ENCODE data around the gene PUSL1.
"Not testable (repeated sequence)": the region's sequence is repeated elsewhere in the genome, so short reads cannot be mapped to it uniquely, and the experiment has no call there.

PUSL1 gene

DNA sequence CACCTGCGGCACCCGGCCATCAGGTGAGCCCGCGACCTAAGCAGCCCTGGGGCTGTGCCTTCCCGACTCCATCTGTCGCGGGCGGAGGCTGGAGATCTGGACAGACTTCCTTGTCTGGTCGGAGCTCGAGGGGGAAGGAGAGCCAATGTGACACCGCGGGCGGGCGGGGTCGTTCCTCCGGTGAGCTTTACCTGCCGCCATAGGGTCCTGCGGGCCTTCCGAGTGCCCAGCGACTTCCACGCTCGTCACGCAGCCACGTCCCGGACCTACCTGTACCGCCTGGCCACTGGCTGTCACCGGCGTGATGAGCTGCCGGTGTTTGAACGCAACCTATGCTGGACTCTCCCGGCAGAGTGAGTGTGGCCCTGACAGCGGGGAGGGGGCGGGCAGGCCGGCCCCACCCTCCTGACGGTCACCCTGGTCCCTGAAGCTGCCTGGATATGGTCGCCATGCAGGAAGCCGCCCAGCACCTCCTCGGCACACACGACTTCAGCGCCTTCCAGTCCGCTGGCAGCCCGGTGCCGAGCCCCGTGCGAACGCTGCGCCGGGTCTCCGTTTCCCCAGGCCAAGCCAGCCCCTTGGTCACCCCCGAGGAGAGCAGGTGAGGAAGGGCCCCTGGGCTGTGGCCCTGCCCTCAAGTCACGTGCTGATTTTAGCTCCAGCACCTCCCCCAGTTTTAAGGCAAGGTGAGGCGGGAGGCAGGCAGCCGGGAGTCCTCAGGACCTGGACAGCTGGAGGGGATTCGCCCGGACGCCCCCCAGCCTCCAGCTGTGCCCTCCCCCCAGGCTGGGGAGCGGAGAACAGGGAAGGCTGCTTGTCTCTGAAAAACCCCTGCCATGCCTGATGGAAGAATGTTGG, 1.1 kb downstream of the PUSL1 start:
- DNase-seq (ENCODE audit: low read depth, low spot score) = peak; percentile 46

DNA sequence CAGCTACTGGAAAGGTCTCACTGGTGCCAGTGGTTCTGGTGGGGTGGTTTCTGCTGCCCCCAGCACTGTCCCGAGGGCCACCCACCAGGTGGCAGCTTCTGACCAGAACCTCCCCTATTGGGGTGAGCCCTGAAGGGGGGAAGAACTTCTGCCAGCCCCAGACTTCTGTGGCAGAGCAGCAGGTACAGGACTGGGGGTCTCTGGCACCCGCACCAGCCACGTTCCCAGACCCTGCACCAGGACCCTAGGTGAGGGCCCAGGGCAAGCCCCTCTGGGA, 1.6 kb downstream of the PUSL1 start:
- no peak for DNase-seq (ENCODE audit: low read depth, low spot score)

DNA sequence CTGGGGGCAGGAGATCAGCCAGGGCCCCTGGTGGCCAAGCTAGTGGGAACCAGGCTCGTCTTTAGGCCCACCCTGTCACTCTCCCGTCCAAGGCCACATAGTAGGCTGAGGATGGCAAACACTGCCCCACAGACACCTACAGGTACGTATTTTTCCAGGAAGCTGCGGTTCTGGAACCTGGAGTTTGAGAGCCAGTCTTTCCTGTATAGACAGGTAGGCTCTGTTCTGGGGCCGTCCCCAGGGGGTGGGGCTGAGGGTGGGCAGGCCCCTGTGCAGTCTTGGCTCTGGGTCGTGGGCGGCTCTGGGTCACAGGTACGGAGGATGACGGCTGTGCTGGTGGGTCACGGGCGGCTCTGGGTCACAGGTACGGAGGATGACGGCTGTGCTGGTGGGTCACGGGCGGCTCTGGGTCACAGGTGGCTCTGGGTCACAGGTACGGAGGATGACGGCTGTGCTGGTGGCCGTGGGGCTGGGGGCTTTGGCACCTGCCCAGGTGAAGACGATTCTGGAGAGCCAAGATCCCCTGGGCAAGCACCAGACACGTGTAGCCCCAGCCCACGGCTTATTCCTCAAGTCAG, 2.2 kb downstream of the PUSL1 start:
- DNase-seq (ENCODE audit: low read depth, low spot score) = no peak

DNA sequence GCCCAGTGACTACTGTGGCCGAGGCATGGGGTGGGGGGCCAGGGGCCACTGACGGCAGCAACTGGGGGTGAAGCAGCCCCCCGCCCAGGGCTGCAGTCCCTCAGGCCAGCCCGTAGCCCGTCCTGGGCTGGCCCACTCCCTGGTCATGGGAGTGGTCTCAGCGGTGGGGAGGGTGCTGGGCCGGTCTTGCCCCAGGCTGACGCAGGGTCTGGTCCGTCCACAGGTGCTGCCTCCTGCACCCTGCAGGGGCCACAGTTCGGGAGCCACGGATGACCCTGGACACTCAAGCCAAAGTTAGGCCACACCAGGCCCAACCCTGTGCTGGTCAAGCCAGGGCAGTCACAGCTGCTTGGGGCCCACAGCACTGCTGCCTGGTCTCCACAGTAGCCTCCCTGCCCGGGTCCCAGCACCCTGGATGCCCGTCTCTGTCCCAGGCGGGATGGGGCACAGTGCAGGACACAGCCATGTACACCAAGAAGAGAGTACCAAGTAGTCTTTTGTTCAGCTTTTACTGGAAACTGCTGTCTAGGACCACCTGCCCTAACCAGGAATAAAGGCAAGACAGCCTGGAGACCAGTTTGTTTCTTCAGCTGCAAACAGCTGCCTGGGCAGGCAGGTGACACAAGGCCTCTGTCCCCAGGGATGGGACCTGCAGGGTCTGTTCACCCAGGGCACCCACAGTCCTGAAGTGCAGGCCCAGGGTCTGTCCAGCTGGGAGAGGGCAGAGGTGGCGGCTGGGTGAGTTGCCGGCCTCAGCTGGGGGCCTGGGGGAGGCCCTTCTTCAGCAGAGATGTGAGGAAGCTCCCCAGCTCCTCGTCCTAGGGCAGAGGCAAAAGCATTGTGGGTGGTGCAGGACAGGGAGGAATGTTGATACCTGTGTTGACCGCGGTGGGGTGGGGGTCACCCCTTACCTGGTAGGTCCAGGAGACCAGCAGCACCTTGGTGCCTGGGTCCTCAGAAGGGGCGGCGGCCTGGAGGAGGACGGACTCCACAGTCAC, 3.0 kb downstream of the PUSL1 start:
- no peak for DNase-seq (ENCODE audit: low read depth, low spot score)

DNA sequence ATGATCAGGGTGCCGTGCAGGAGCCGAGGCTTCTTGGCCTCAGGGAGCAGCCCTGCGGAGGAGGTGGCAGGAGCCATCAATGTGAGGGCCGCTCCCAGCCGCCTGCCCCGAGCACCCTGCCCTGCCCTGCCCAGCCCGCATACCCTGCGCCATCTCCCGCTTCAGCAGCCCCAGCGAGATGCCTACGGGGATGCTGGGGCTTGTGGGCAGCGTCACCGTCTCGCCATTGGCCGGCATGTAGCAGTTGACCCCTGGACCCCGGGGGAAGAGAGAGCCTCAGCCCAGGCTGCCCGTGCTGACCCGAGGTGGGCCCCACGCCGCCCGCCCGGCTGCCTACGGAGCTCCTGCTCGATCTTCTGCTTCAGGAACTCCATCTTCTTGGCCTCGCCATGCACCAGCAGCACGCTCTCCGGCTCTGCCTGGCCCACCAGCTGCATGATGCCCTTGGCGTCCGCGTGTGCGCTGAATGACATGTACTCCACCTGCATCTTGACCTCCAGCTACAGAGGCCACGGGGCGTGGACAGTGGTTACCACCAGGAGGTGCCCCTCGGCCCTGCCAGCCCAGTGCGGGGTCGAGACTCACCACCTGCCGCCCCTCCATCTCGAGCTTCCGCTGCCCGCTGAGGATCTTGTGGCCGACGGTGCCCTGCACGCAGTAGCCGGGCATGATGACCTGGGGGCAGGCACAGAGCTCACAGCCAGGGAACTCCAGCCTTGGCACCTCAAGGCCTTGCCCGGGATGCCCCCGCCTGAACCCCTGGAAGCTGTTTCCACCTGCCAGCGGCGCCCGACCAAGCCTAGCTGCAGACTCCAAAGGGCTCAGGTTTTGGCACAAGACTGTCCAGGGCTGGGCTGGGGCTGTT, 4.3 kb downstream of the PUSL1 start:
- no peak for DNase-seq (ENCODE audit: low read depth, low spot score)

DNA sequence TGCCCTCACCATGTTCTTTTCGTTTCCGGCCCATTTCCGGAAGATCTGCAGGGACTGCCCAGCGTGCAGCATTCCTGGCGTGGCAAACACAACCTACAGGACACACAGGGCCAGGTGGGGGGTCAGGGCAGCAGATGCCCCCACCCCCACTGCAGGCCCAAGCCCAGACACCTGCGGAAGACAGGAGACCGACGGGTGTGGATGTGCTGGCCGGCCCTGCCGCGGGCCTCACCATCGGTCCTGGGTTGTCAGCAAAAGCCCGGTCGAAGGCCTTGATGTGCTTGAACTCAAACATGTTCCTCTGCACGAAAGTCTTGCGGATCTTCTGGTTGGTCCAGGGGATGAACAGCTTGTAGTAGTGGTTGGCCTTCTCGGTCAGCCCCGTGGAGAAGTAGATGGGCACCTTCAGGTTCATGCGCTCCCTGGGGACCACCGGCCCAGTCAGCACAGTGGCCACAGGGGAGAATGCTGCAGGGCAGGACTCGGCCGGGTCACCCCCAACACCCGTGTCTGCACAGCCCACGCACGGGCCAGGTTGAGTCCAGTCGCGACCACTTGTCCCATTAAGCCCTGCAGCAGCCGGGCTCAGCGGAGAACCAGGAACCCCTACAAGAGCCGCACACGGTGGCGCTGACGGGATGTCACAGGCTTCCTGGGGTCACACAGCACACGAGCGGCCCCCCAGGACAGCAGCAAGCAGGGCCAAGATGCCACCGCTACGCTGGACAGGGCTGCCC, 5.3 kb downstream of the PUSL1 start:
- no peak for DNase-seq (ENCODE audit: low read depth, low spot score)

DNA sequence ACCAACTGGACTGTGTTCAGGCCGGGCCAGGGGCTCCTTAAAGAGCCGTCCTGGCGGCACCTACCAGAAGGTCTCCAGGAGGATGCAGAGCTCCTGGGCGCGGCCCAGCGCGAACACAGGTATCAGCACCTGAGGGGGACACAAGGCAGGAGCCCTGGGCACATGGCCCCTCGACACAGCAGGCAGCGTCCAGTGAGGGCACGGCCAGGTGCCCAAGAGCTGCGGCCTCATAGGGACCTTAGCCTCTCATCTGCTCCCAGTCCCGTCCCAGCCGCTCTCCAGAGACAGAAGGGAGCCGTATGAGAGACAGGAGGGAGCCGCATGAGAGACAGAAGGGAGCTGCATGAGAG, 5.8 kb downstream of the PUSL1 start:
- no peak for DNase-seq (ENCODE audit: low read depth, low spot score)

DNA sequence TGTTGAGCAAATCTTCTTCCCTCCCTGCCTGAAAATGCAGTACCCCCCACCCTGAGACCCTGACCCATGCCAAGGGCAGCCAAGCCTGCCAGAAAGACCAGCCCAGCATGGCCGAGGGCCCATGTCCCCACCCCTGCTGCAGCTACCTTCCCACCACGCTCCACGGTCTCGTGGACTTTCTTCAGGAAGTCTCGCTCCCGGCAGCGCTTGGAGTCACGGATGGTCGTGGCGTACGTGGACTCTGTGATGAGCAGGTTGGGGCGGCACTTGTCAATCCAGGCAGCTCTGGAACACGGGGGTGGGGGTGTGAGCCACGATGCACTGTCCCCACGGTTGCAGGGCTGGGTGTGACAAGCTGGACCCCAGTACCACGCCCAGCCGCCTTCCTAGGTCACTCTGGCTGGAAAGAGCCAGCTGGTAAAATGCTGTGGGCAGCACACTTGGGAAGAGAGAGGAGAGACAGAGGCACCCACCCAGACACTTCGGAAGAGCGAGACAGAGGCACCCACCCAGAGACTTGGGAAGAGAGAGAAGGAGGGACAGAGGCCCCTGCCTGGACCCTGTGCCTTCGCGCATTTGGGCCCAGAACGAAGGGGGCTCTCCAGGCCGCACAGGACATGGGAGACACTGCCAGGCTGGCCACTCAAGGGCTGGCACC, 6.4 kb downstream of the PUSL1 start:
- no peak for DNase-seq (ENCODE audit: low read depth, low spot score)

DNA sequence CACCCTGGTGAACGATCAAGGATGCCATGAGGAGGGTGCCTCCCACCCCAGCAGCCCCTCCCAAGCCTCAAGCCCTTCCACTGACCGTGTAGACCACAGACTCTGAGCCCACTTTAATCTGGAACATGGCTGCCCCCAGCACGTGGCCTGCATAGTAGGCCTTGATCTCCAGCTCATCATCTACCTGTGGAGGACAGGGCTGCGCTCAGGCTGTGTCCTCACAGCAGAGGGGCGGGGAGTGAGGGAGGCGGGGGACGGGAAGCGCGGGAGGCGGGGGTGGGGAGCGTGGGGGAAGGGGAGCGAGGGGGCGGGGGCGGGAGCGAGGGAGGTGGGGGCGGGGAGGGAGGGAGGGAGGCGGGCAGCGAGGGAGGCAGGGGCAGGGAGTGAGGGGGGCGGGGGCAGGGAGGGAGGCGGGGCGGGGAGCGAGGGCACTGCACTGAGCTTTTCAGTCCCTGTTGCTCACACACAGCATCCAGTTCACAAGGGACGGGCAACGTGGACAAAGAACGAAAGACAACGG, 7.1 kb downstream of the PUSL1 start:
- DNase-seq (ENCODE audit: low read depth, low spot score) = no peak

DNA sequence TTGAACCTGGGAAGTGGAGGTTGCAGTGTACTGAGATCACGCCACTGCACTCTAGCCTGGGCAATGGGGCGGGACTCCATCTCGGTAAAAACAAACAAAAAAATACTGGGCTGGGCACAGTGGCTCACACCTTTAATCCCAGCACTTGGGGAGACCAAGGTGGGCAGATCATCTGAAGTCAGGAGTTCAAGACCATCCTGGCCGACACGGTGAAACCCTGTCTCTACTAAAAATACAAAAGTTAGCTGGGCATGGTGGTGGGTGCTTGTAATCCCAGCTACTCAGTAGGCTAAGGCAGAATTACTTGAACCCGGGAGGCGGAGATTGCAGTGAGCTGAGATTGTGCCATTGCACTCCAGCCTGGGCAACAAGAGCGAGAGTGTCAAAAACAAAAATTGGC, 7.8 kb downstream of the PUSL1 start:
- DNase-seq (ENCODE audit: low read depth, low spot score) = not testable (repeated sequence)

DNA sequence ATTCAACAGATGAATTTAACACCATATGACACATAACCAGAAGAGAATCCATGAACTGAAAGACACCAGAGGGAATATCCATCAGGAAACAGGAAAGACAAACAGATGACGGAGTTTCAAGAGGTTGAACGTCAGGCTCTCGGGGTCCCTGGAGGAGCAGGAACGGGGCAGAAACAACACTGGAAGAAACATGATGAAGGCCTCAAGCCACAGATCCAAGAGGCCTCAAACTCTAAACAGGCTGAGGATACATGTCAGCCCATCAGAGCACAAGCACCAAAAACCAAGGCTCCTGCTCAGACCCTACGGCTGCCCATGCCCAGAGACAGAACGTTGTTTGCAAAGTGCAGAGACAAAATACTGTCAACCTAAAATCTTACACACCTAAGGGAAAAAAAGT, 9.0 kb downstream of the PUSL1 start:
- DNase-seq (ENCODE audit: low read depth, low spot score) = no peak

DNA sequence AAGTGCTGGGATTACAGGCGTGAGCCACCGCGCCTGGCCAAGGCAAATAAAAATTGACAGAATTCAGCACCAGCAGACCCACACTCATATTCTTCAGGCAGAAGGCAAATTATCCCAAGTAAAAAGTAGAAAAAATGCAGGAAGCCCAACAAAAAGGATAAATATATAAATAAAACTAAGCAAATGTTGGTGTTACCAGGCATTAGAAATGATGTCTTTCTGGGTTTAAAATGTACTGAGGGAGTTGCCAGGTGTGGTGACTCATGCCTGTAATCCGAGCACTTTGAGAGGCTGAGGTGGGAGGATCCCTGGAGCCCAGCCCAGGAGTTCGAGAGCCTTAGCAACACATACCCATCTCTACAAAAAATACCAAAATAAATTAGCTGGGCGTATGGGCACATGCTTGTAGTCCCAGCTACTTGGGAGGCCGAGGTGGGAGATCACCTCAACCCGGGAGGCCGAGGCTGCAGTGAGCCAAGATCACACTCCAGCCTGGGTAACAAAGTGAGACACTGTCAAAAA, 9.8 kb downstream of the PUSL1 start:
- DNase-seq (ENCODE audit: low read depth, low spot score) = peak; percentile 97

DNA sequence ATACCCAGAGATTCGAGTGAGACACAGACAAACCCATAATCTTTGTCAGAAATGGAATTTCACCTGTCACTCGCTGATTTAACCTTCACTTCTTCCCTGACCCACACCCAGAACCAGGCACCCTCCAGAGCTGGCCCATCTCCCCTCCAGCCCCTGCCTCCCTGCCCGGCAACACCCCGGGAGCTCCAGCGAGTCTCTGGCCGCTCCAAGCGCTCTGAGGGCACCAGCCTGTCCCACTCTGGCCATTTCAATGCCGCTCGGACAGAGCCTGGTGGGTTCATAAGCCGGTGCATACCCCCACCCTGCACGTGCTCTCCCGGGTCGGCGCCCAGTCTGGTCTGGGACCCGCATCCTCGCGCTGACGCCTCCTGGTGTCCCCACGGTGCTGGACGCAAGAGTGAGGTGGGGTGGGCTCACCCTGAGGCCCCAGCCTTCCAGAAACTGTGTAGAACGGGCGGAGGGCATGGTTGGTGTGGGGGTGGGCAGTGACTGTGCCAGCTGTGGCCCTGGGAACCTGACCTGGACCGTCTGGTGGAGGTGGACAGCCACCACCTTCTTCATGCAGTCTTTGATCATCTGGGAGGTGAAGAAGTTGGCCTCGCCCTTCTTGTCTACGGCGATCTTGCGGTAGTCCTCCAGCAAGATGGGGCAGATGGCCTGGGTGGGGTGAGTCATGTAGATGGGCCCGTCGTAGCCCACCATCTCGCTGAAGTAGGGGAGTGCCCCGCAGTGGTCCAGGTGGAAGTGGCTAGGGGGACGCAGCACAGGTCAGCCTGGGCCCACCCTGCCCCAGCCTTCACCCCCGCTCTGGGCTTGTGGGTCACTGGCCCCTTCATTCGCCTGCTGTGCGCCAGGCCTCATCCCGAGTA, 10.6 kb downstream of the PUSL1 start:
- no peak for DNase-seq (ENCODE audit: low read depth, low spot score)

DNA sequence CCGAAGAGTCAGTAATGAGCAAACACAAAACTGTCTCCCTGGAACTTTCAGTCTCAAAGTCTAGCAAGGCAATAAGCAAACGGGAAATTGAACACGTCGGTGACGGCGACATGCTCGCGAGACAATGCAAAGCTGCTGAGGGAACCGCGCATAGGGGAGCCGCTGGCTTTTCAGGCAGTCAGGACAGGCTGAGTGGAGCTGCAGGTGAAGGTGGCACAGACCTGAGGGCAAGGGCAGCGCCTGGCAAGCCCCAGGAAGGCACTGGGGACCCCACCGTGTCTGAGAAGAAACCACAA, 11.2 kb downstream of the PUSL1 start:
- DNase-seq (ENCODE audit: low read depth, low spot score) = no peak

DNA sequence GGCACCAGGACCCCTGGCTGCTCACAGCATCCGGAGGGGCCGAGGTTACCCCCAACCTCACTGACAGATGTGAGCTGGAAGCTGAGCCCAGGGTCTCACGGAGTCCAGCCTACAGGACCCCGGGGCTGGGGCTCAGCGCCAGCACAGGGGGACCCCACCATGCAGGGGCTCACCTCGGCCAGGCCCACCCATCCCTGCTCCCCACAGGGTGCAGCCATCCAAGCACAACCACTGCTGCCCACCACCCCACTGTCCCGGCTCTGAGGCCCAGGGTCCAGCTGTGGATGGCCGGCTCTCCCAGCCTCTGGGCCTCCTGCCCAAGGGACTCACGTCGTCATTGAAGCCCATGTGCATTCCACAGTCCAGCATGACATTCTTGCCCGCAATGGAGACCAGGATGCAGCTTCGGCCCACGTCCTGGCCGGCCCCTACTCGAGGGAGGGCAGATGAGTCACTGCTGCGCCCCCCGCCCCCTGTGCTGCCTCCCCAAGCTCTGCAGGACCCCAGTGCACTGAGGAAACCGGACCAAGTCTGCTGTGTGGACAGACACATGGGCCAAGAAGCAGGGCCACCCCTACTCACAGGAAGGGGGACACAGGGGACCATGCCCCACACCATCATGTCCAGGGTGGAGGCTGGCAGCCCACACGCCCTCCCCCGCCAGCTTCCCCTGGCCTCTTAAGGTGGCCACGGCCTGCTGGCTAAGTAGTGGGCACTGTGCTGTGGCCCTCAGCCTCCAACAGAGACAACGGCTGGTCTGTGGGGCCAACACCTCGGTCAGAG, 12.5 kb downstream of the PUSL1 start:
- peak; percentile 55 for DNase-seq (ENCODE audit: low read depth, low spot score)

DNA sequence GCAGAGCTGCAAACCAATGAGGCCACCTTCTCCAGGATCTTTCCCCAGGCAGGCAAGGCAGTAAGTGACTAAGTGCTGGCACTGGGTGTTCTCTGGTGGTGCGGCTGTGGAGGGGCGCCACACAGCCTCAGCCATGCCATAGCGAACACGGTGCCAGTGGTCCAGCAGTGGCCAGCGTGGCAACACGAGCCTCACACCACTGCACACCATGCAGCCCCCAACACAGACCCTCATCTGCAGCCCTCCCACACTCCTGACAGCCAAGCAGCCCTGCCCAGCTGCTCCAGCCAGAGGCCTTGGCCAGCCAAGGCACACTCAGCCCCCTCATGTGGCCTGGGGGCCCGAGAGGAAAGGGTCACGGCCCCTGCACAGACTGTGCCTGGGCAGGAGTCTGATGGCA, 13.1 kb downstream of the PUSL1 start:
- no peak for DNase-seq (ENCODE audit: low read depth, low spot score)

DNA sequence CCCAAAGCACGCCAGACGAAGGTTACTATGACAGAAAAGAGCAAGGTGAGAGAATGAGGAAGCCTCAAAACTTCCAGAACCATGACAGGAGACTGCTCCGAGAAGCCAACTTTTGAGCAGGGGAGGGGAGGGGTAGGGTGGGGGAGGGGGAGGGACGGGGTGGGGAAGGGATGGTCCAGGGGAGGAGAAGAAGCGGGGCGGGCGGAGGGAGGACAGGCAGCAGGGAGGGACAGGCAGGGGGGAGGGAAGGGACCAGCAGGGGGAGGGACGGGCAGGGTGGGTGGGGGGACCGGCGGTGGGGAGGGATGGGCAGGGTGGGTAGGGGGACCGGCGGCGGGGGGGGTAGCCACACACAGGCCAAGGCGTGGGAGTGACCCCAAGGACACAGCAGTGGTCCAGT, 14.0 kb downstream of the PUSL1 start:
- DNase-seq (ENCODE audit: low read depth, low spot score) = no peak

DNA sequence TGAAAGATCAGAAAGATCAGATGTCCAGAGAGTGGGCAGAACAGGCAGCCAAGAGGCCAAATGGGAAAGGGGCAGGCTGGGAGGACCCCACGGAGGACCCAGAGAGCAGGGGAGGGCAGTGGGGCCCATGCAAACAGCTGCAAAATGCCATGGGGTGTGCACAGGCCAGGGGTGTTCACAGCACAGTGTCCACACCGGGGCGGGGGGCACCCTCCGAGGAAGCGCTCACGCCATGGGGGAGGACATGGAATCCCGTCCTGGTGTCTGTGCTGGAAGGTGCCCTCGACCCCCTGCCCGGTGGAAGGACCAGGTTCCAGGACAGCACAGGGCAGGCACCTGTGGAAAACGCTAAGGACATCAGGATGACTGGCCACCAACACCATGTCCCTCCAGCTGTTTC, 14.6 kb downstream of the PUSL1 start:
- no peak for DNase-seq (ENCODE audit: low read depth, low spot score)

All from astrocyte of the hippocampus (primary cell).